Measurements from ENCODE around the gene SETBP1.

- TF ChIP-seq, protein P1, sequence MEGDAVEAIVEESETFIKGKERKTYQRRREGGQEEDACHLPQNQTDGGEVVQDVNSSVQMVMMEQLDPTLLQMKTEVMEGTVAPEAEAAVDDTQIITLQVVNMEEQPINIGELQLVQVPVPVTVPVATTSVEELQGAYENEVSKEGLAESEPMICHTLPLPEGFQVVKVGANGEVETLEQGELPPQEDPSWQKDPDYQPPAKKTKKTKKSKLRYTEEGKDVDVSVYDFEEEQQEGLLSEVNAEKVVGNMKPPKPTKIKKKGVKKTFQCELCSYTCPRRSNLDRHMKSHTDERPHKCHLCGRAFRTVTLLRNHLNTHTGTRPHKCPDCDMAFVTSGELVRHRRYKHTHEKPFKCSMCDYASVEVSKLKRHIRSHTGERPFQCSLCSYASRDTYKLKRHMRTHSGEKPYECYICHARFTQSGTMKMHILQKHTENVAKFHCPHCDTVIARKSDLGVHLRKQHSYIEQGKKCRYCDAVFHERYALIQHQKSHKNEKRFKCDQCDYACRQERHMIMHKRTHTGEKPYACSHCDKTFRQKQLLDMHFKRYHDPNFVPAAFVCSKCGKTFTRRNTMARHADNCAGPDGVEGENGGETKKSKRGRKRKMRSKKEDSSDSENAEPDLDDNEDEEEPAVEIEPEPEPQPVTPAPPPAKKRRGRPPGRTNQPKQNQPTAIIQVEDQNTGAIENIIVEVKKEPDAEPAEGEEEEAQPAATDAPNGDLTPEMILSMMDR (IDR thresholded peaks at IDR 0.05; ENCODE audit: low read depth, low read length), result no peak
- no peak for TF ChIP-seq POLR2A (IDR thresholded peaks at IDR 0.05; ENCODE audit: extremely low read depth, insufficient read length)
Observed at GRCh38 chr18:44866103-44866502, 185.4 kb downstream of the SETBP1 start.

Measured in NB4 (cell line).